Activated naive CD4-positive, alpha-beta T cell treated with anti-CD3 and anti-CD28 coated beads for 36 hours (primary cell): ENCODE results near the gene VPS26A. TPM values are rescaled to one million over a fixed set of nuclear protein-coding genes. Genes with fewer than 3 reads are reported as not detected.
A peak's percentile ranks its signal among the peaks of the same experiment; 100 is the strongest.
"Not testable (repeated sequence)": the region's sequence is repeated elsewhere in the genome, so short reads cannot be mapped to it uniquely, and the experiment has no call there.

Experiments used
- CTCF ChIA-PET: fragments of 350-600 bp; sonication (Branson Sonifier 250); formaldehyde crosslinking; loops from one replicate; lab custom pipeline; 2021; ENCODE audit warnings: antibody characterized with exemption; lab: Charles Lee
- DNase-seq: peaks from one replicate; pipeline ENCODE4 v3.0.0-alpha.2; 2020
- H3K27ac Mint-ChIP-seq: one replicate; pipeline ENCODE4 v1.8.0; 2021; ENCODE audit warnings: mild to moderate bottlenecking, mixed read lengths
- H3K27me3 Mint-ChIP-seq: one replicate; pipeline ENCODE4 v1.8.0; 2021; ENCODE audit warnings: low read depth, mixed read lengths
- H3K36me3 Mint-ChIP-seq: one replicate; pipeline ENCODE4 v1.8.0; 2021; ENCODE audit warnings: low read depth, mixed read lengths
- H3K4me1 Mint-ChIP-seq: one replicate; pipeline ENCODE4 v1.8.0; 2021; ENCODE audit warnings: low read depth, mixed read lengths
- H3K4me3 Mint-ChIP-seq: one replicate; pipeline ENCODE4 v1.8.0; 2021; ENCODE audit warnings: mild to moderate bottlenecking, moderate library complexity, mixed read lengths
- H3K9me3 Mint-ChIP-seq: one replicate; pipeline ENCODE4 v1.8.0; 2021; ENCODE audit warnings: mixed read lengths
- intact Hi-C: fragments of 100-400 bp; cut with micrococcal nuclease; formaldehyde crosslinking; loops from one replicate; pipeline ENCODE4 v1.15.1; 2023
- total RNA-seq, 2 experiments: library from RNA; stranded (reverse); gene quantifications; one replicate each; pipeline ENCODE4 v1.2.3, GENCODE V29; 2021

The VPS26A gene
- total RNA-seq, 2 experiments from 2014 or later = 26.2 to 27.9 TPM

- no peak for DNase-seq
- no peaks in the 10 kb centered on the region for H3K9me3 Mint-ChIP-seq
- H3K36me3 Mint-ChIP-seq = peaks cover 22% of the 10 kb centered on the region
- intact Hi-C loops = no loop called here
- H3K27me3 Mint-ChIP-seq = no peaks in the 10 kb centered on the region
- H3K4me3 Mint-ChIP-seq = no peak overlapping the region
- H3K27ac Mint-ChIP-seq = no peak overlapping the region
- CTCF ChIA-PET = interaction anchor here (0.6 to 1.5 kb wide), 4 partner anchors 9 to 288 kb away, joined by 3 to 4 read pairs (median 3); no protein-coding TSS in a partner anchor
- H3K4me1 Mint-ChIP-seq = peaks cover 19% of the 10 kb centered on the region
These were observed 18.8 kb upstream of the VPS26A start for GRCh38 chr10:69104994-69105790.

GRCh38 chr10:69107176-69107490 lies 16.8 kb upstream of the VPS26A start:
- intact Hi-C loops = no loop called here
- H3K36me3 Mint-ChIP-seq = peaks cover 11% of the 10 kb centered on the region
- H3K9me3 Mint-ChIP-seq = no peaks in the 10 kb centered on the region
- CTCF ChIA-PET = no interaction called here
- no peaks in the 10 kb centered on the region for H3K27me3 Mint-ChIP-seq
- DNase-seq = no peak
- no peak overlapping the region for H3K27ac Mint-ChIP-seq
- H3K4me3 Mint-ChIP-seq = no peak overlapping the region
- peaks cover 2% of the 10 kb centered on the region for H3K4me1 Mint-ChIP-seq

- Mint-ChIP-seq H3K9me3 (no peaks in the 10 kb centered on the region), H3K36me3 (peaks cover 9% of the 10 kb centered on the region), H3K27me3 (no peaks in the 10 kb centered on the region), H3K4me1 (no peaks in the 10 kb centered on the region), H3K27ac (no peak overlapping the region), H3K4me3 (no peak overlapping the region)
- no peak for DNase-seq
- intact Hi-C loops = no loop called here
- CTCF ChIA-PET = no interaction called here
These were observed 16.3 kb upstream of the VPS26A start for GRCh38 chr10:69107699-69108098.

- H3K4me1 Mint-ChIP-seq = peaks cover 17% of the 10 kb centered on the region
- intact Hi-C loops = loop anchor here (5.0 to 10.0 kb wide), 3 partner anchors 295 to 395 kb away; partner anchors contain the start of genes CCAR1 and STOX1
These were observed 4.1 kb upstream of the VPS26A start for GRCh38 chr10:69119896-69120295.

GRCh38 chr10:69123306-69123746 lies 652 bp upstream of the VPS26A start:
- intact Hi-C loops = loop anchor here (1.0 to 10.0 kb wide), 11 partner anchors 30 to 399 kb away; partner anchors contain the start of genes CCAR1, DDX50, KIFBP and STOX1
- DNase-seq = no peak
- peak overlapping the region; percentile 93 for H3K27ac Mint-ChIP-seq
- peaks cover 36% of the 10 kb centered on the region for H3K4me1 Mint-ChIP-seq
- H3K27me3 Mint-ChIP-seq = no peaks in the 10 kb centered on the region
- no peaks in the 10 kb centered on the region for H3K36me3 Mint-ChIP-seq
- CTCF ChIA-PET = interaction anchor here (1.0 to 2.1 kb wide), 2 partner anchors 32 to 118 kb away, joined by 3 to 7 read pairs; no protein-coding TSS in a partner anchor
- no peaks in the 10 kb centered on the region for H3K9me3 Mint-ChIP-seq
- peak overlapping the region; percentile 88 for H3K4me3 Mint-ChIP-seq

More at GRCh38 chr10:69119896-69120295, 4.1 kb upstream of the VPS26A start:
- H3K36me3 Mint-ChIP-seq = no peaks in the 10 kb centered on the region
- DNase-seq = no peak
- CTCF ChIA-PET = interaction anchor here (3.2 kb wide), 1 partner anchor 115 kb away, joined by 22 read pairs; no protein-coding TSS in a partner anchor
- no peaks in the 10 kb centered on the region for H3K9me3 Mint-ChIP-seq
- H3K27ac Mint-ChIP-seq = no peak overlapping the region
- no peak overlapping the region for H3K4me3 Mint-ChIP-seq
- H3K27me3 Mint-ChIP-seq = no peaks in the 10 kb centered on the region

- DNase-seq = peak; percentile 65
- H3K9me3 Mint-ChIP-seq = no peaks in the 10 kb centered on the region
- peak overlapping the region; percentile 77 for H3K27ac Mint-ChIP-seq
- CTCF ChIA-PET = interaction anchor here (0.6 to 2.1 kb wide), 6 partner anchors 10 to 120 kb away, joined by 3 to 7 read pairs (median 4); no protein-coding TSS in a partner anchor
- no peaks in the 10 kb centered on the region for H3K36me3 Mint-ChIP-seq
- peaks cover 43% of the 10 kb centered on the region for H3K4me1 Mint-ChIP-seq
- H3K27me3 Mint-ChIP-seq = no peaks in the 10 kb centered on the region
- intact Hi-C loops = loop anchor here (1.0 to 10.0 kb wide), 8 partner anchors 56 to 792 kb away; partner anchors contain the start of genes CCAR1, HNRNPH3, PBLD and STOX1
- H3K4me3 Mint-ChIP-seq = peak overlapping the region; percentile 95
These were observed 738 bp downstream of the VPS26A start for GRCh38 chr10:69124563-69125268.

- intact Hi-C loops = loop anchor here (2.0 to 10.0 kb wide), 4 partner anchors 283 to 793 kb away; partner anchors contain the start of genes CCAR1, HNRNPH3, PBLD and STOX1
- H3K4me3 Mint-ChIP-seq = no peak overlapping the region
- DNase-seq = no peak
- H3K27me3 Mint-ChIP-seq = no peaks in the 10 kb centered on the region
- no peaks in the 10 kb centered on the region for H3K9me3 Mint-ChIP-seq
- no peak overlapping the region for H3K27ac Mint-ChIP-seq
- peaks cover 45% of the 10 kb centered on the region for H3K4me1 Mint-ChIP-seq
- CTCF ChIA-PET = interaction anchor here (0.6 to 1.5 kb wide), 5 partner anchors 10 to 461 kb away, joined by 3 to 4 read pairs (median 3); no protein-coding TSS in a partner anchor
- H3K36me3 Mint-ChIP-seq = no peaks in the 10 kb centered on the region
These were observed 1.6 kb downstream of the VPS26A start for GRCh38 chr10:69125554-69125953.

- H3K4me1 Mint-ChIP-seq = peaks cover 38% of the 10 kb centered on the region
- H3K27ac Mint-ChIP-seq = no peak overlapping the region
- DNase-seq = no peak
- intact Hi-C loops = no loop called here
- no peaks in the 10 kb centered on the region for H3K27me3 Mint-ChIP-seq
- CTCF ChIA-PET = interaction anchor here (1.0 kb wide), 1 partner anchor 37 kb away, joined by 3 read pairs; no protein-coding TSS in a partner anchor
- no peak overlapping the region for H3K4me3 Mint-ChIP-seq
- H3K9me3 Mint-ChIP-seq = no peaks in the 10 kb centered on the region
- H3K36me3 Mint-ChIP-seq = peaks cover 4% of the 10 kb centered on the region
These were observed 6.3 kb downstream of the VPS26A start for GRCh38 chr10:69130251-69130650.

- intact Hi-C loops = no loop called here
- DNase-seq = no peak
- H3K4me1 Mint-ChIP-seq = peaks cover 9% of the 10 kb centered on the region
- peaks cover 1% of the 10 kb centered on the region for H3K36me3 Mint-ChIP-seq
- no peaks in the 10 kb centered on the region for H3K9me3 Mint-ChIP-seq
- CTCF ChIA-PET = interaction anchor here (1.3 kb wide), 1 partner anchor 14 kb away, joined by 3 read pairs; no protein-coding TSS in a partner anchor
- H3K27ac Mint-ChIP-seq = no peak overlapping the region
- no peak overlapping the region for H3K4me3 Mint-ChIP-seq
- H3K27me3 Mint-ChIP-seq = no peaks in the 10 kb centered on the region
These were observed 16.0 kb downstream of the VPS26A start for GRCh38 chr10:69139961-69140360.

- H3K27me3 Mint-ChIP-seq = no peaks in the 10 kb centered on the region
- no peak for DNase-seq
- peaks cover 9% of the 10 kb centered on the region for H3K4me1 Mint-ChIP-seq
- intact Hi-C loops = no loop called here
- H3K27ac Mint-ChIP-seq = no peak overlapping the region
- no peak overlapping the region for H3K4me3 Mint-ChIP-seq
- H3K36me3 Mint-ChIP-seq = peaks cover 1% of the 10 kb centered on the region
- H3K9me3 Mint-ChIP-seq = no peaks in the 10 kb centered on the region
- CTCF ChIA-PET = no interaction called here
These were observed 17.3 kb downstream of the VPS26A start for GRCh38 chr10:69141304-69141703.

- DNase-seq, H3K9me3 Mint-ChIP-seq, H3K27ac Mint-ChIP-seq, H3K27me3 Mint-ChIP-seq, H3K4me3 Mint-ChIP-seq, H3K36me3 Mint-ChIP-seq, intact Hi-C loops: not testable (repeated sequence)
- H3K4me1 Mint-ChIP-seq = peaks cover 17% of the 10 kb centered on the region
- CTCF ChIA-PET = interaction anchor here (0.6 kb wide), 1 partner anchor 48 kb away, joined by 4 read pairs; no protein-coding TSS in a partner anchor
These were observed 18.1 kb downstream of the VPS26A start for GRCh38 chr10:69142074-69142473.

- intact Hi-C loops = no loop called here
- peaks cover 19% of the 10 kb centered on the region for H3K4me1 Mint-ChIP-seq
- H3K4me3 Mint-ChIP-seq = no peak overlapping the region
- no peaks in the 10 kb centered on the region for H3K27me3 Mint-ChIP-seq
- H3K27ac Mint-ChIP-seq = no peak overlapping the region
- no peaks in the 10 kb centered on the region for H3K9me3 Mint-ChIP-seq
- CTCF ChIA-PET = no interaction called here
- H3K36me3 Mint-ChIP-seq = peaks cover 1% of the 10 kb centered on the region
- DNase-seq = no peak
These were observed 19.0 kb downstream of the VPS26A start for GRCh38 chr10:69142983-69143382.
